Right renal cortex interstitium (tissue), 3 donors: ENCODE results near the gene S100A4. TPM values are rescaled to one million over a fixed set of nuclear protein-coding genes. Genes with fewer than 3 reads are reported as not detected.

Source experiments
- DNase-seq, 3 donors: peaks; one replicate each; pipeline ENCODE4 v3.0.0-alpha.2; 2013; ENCODE audit warnings: low read depth in 3 of 3, low spot score in 2 of 3
- polyA plus RNA-seq, 3 donors: library from polyadenylated mRNA; unstranded; fragments of 120-200 nt; gene quantifications; one replicate each; pipeline ENCODE4 v1.2.1, GENCODE V29; 2013; ENCODE audit not compliant: insufficient read length in 3 of 3

S100A4 gene
- polyA plus RNA-seq, 3 donors: 34.4 to 58.9 (median 39.4) TPM

DNA sequence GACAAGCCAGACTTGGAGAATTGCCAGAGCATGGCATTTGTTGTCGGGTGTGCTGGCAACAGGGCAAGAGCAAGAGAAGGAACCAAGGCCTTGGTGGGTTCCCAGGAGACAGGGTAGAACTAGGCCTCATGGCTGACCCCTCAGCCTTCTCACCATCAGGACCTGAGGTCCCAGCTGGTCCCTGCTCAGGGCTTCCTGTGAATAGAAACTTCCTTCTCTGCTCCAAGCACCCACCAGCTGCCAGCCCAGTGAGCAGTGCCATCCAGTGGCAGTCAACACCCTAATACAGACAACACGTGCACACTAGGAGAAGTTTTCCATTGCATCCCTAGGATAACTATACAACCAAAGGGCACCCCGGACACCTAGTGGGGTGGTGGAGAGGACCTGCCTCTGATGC is 32.6 kb downstream of the S100A4 start:
- DNase-seq: no peak

DNA sequence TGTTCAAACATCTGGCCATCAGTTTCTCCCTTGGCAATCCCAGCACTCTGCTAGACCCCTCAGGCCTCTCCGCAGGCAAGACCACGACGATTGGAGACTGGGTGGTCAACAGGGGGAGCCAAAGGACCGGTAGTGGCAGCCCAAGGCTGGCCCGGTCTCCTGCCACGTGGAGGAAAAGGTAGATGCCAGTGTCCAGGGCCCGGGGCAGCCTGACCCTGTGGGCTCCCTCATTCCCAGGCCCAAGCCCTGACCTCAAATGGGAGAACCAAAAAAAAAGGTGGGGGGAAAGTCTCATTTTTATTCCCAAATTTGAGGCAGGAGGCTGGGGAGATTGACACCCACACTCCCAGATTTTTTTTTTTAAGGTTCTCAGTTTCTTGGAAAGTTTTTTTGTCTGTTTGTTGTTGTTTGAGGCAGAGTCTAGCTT is 34.6 kb downstream of the S100A4 start:
- no peak for DNase-seq

DNA sequence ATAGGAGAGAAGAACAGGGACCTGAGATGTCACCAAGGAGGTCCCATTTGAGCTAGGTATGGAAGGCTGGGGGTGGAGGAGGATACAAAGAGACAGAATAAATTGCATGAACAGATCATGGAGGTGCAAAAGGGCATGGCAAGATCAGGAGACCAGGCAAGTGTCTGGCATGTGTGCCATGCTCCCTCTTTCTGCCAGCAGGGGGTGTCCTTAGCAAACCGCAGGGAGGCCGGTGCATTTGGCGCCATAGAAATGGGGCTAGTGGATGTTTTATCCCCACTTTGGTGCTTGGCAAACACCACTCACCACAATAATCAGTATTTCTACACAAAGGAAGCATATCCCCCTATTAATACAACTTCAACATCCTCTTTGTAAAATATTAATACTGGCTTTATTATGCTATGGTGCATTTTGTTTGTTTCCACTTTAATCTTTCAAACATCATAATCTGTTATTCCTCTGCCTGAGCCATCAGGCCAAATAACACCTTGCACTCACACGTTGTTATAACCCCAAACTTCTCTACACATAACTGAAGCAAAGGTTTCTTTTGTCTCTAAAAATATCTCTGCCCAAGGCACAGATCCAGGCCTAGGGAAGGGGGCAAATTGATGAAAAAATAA is 35.8 kb downstream of the S100A4 start:
- no peak for DNase-seq

DNA sequence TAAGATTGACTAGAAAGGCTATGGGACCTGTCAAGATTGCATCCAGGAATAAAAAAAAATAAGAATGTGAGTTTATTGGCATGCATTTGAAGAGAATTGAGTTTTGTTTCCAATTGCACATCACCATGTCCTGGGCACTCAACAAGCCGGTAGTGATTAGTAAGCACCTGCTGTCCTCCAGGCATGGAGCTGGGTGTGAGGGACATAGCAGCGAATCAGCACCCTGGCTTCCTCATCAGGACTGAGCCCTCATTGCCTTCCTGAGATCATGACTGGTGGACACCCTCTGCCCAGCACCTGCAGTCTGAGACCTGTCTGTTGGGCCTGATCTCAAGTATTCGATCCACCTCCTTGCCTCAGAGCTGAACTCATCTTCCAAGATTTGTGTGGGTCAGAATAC is 36.6 kb downstream of the S100A4 start:
- DNase-seq: no peak

DNA sequence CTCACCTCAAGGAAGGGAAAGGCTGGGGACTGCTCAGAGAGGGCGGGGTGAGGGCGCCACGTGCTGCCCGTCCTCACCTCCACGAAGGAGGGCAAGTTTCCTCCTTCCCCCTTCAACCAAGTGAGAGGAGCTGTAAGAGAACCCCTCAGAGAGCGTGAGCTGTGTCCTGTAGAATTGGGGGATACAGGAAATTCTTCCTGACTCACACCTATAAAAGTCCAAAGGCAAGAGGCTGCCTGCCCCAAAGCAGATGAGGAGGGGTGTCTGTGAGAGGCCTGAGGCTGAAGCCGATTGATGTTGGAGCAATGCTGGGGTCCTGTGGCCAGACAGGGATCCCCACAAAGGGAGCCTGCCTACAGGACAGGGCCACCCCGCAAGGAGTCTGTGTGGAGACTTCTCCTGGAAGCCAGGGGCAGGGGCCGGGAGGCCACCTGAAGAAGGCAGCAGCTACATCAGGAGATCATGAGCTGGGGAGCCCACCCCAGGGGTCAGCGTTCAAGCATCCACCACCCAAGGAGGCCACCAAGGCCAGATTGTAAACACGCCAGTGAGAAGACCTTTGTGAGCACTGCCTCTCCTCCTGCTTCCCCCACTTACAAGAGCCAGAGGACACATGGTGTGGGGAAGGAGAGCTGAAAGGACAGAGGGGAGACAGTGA is 37.6 kb downstream of the S100A4 start:
- no peak for DNase-seq

DNA sequence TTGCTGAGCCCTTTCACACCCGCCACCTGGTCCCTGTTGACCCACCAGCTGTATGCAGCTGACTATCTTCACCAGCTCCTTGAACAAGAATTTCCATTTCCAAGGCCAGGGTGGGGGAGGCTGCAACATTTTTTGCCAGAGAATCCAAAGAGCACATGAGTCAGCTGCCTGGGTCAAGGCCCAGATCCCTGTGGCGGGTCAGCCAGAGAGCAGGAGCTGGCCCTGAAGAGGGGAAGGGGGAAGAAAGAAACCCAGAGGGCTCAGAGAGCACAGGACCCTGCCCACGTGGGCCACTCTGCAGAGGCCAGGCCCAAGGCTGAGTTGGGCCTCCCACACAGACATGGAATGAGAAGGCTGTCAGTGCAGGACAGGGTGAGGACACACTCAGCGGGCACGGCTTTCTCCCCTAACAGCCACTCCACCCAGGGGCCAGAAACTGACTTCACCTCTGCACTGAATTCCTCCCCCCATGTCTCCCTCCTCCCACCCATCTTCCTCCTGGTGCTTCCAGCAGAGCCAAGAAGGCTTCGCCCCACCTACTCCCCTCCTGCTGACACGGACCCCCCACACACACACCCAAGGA is 38.7 kb downstream of the S100A4 start:
- no peak for DNase-seq

DNA sequence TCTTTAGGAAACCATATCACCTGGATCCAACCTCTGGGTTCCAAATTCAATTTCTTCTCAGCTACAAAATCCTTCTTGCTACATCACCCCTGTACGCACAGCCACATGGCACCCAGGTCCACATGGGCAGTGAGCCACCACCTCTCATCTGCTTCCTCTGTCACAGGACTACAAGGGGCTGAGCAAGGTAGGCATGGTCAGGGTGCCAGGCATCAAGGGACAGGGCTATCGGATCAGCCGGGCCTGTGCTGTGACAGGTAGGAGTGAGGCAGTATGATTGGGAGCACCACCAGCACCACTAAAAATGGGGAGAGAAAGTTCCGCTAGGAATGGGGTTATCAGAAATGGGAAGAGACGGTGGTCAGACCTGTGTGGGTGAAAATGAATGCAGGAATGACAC is 39.2 kb downstream of the S100A4 start:
- DNase-seq: no peak

DNA sequence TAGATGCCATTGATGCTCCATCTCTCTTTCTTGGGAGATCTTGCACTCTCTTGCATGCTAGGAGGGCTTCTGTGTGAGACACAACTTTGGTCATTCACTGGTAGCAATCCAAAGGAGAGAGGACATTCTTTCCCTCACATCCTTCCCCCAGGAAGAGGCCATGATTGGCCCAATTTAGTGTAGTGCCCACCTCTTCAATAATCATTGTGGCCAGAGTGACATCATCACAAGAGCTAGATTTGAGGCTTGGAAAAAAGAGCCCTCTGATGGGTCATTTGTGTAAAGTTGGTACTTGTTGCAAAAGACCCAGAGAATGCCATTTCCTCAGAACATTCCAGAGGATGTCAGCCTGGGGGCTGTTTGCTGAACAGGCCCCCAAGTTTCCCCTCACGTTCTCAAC is 40.0 kb downstream of the S100A4 start:
- no peak for DNase-seq

DNA sequence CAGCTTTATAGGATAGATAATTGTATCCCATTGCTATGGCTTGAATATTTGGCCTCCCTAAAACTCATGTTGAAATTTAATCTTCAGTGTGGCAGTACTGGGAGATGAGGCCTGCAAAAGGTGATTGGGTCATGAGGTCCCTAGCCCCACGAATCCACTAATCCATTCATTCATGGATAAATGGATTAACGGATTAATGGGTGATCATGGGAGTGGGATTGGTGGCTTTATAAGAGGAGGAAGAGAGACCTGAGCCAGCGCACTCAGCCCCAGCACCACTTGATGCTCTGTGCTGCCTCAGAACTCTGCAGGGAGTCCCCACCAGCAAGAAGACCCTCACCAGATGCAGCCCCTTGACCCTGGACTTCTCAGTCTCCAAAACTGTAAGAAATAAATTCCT is 41.8 kb downstream of the S100A4 start:
- no peak for DNase-seq

DNA sequence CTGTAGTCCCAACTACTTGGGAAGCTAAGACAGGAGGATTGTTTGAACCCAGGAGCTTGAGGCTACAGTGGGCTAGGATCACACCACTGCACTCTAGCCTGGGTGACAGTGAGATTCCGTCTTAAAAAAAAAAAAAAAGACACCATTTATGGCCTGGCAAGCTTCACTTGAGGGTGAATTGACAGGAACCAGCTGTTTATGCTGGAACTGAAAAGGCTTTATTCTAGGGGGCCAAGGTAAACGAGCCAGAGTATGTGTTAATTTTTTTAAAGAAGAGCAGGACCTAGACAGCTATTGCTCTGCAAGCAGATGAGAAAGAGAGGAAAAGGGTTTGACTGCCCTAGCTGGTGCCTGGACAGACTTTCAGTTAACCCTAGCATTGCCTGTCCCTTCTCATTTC is 46.9 kb downstream of the S100A4 start:
- no peak for DNase-seq

DNA sequence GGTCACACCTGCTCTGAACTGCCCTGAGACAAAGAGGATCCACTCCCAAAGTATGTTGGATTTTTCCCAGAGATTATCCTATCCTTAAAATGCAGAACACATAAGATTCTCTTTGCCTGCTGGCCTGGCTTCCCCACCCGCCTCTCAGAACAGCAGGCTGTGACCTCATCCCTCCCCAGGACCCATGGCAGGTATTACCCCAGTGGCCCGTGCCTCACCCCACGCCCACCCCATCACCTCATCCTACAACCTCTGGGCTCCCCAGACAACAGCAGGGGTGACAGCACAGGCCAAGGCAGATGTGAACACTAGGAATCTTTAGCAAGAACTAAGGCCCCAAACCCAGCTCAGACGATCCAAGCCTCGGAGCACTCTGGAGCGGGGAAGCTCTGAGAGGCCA is 50.1 kb downstream of the S100A4 start:
- DNase-seq: no peak

DNA sequence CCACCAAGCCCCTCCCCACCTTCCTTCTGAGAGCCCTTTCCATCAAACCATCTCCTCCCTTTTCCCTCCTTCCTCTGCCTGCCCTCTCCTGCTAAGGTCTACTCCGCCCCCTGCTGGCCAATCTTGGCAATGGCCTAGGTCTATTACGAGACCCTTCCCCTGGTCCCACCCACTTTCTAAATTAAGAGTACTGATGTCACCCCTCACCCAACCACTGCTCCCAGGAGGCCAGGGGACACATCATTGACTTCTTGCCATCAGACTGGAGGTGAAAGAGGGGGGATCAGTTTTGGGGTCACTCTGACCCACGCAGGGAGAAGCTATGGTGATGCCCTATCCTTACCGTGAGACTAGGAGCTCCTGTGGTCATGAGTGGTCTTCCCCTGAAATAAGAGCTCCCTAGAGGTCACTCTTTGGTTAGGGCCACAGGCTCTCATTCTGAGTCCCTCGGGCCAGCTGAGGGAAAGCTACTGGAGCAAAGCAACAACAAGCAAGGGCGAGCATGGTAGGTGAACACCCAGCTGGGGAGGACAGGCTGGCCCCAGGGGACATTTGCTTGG is 50.5 kb downstream of the S100A4 start:
- DNase-seq: peak in 1 of 3 donors; percentile 58

Other genes starting within 250 kb of the S100A4 start
- gene PGLYRP3, start 232.9 kb downstream of the S100A4 start, polyA plus RNA-seq: not detected
- gene PGLYRP4, start 197.0 kb downstream of the S100A4 start, polyA plus RNA-seq: not detected
- gene S100A9, start 188.0 kb downstream of the S100A4 start, polyA plus RNA-seq: 10 to 100 TPM in 2 of 3 donors, 1 to 10 TPM in 1; 8.7 to 22.1 (median 16.1) TPM
- gene S100A12, start 170.2 kb downstream of the S100A4 start, polyA plus RNA-seq: 1 to 10 TPM in 2 of 3 donors, under 1 TPM in 1; 0.64 to 3.9 (median 1.8) TPM
- 10 to 100 TPM in 2 of 3 donors, 1 to 10 TPM in 1; 4.1 to 21.5 (median 14.9) TPM for gene S100A8, start 154.7 kb downstream of the S100A4 start, polyA plus RNA-seq
- gene S100A7A, start 129.3 kb downstream of the S100A4 start, polyA plus RNA-seq: not detected
- gene S100A7, start 85.2 kb downstream of the S100A4 start, polyA plus RNA-seq: under 1 TPM in 2 of 3 donors, not detected in 1; 0.92 to 0.97 TPM
- 100 to 1,000 TPM; 183 to 288 (median 211) TPM for gene S100A6, start 9.8 kb downstream of the S100A4 start, polyA plus RNA-seq
- gene S100A5, start 4.9 kb downstream of the S100A4 start, polyA plus RNA-seq: 1 to 10 TPM; 1.1 to 1.7 (median 1.2) TPM
- gene S100A3, start 3.5 kb upstream of the S100A4 start, polyA plus RNA-seq: under 1 TPM in 1 of 3 donors, not detected in 2; 0.35 TPM
- gene S100A2, start 20.0 kb upstream of the S100A4 start, polyA plus RNA-seq: 1 to 10 TPM; 5.0 to 9.6 (median 9.2) TPM
- gene S100A16, start 67.3 kb upstream of the S100A4 start, polyA plus RNA-seq: 100 to 1,000 TPM; 100 to 112 (median 101) TPM
- 10 to 100 TPM; 20.9 to 28.6 (median 21.1) TPM for gene S100A14, start 70.5 kb upstream of the S100A4 start, polyA plus RNA-seq
- 100 to 1,000 TPM; 155 to 174 (median 166) TPM for gene S100A13, start 81.7 kb upstream of the S100A4 start, polyA plus RNA-seq
- gene S100A1, start 82.6 kb upstream of the S100A4 start, polyA plus RNA-seq: 10 to 100 TPM; 21.8 to 48.2 (median 21.9) TPM
- 100 to 1,000 TPM; 117 to 119 (median 117) TPM for gene CHTOP, start 88.3 kb upstream of the S100A4 start, polyA plus RNA-seq
- gene SNAPIN, start 112.9 kb upstream of the S100A4 start, polyA plus RNA-seq: 10 to 100 TPM; 53.7 to 58.9 (median 56.6) TPM
- gene ILF2, start 125.2 kb upstream of the S100A4 start, polyA plus RNA-seq: 100 to 1,000 TPM; 325 to 353 (median 339) TPM
- gene NPR1, start 132.9 kb upstream of the S100A4 start, polyA plus RNA-seq: 10 to 100 TPM; 64.0 to 77.4 (median 67.5) TPM
- gene INTS3, start 182.2 kb upstream of the S100A4 start, polyA plus RNA-seq: 10 to 100 TPM; 84.0 to 91.5 (median 85.5) TPM
- 10 to 100 TPM; 31.5 to 33.3 (median 33.0) TPM for gene SLC27A3, start 229.6 kb upstream of the S100A4 start, polyA plus RNA-seq